Calu3 (cell line): Measurements from ENCODE around the gene ADAMTSL4. TPM values are rescaled to one million over a fixed set of nuclear protein-coding genes. Genes with fewer than 3 reads are reported as not detected.

Experiments used
- Bru-seq: library from RNA; stranded (reverse); fragments of 400-500 nt; gene quantifications from one replicate; lab custom pipeline; 2021; lab: Mats Ljungman, UMichigan
- BruChase-seq, 2 experiments: library from RNA; stranded (reverse); fragments of 400-500 nt; gene quantifications; one replicate each; lab custom pipeline; 2021; lab: Mats Ljungman, UMichigan
- BruUV-seq: library from RNA; stranded (reverse); fragments of 400-500 nt; replicated peaks from 2 replicates; lab custom pipeline; 2021; lab: Mats Ljungman, UMichigan
- CTCF ChIA-PET: fragments of 300-600 bp; sonication (Branson Sonifier 250); formaldehyde crosslinking; loops from one replicate; lab custom pipeline; 2022; ENCODE audit warnings: antibody characterized with exemption; lab: Charles Lee
- DNase-seq: peaks from one replicate; pipeline ENCODE4 v3.0.0; 2022
- H3K27ac Mint-ChIP-seq: one replicate; pipeline ENCODE4 v1.8.0; 2022; ENCODE audit warnings: mixed read lengths; ENCODE audit not compliant: unreplicated experiment
- H3K27me3 Mint-ChIP-seq: one replicate; pipeline ENCODE4 v1.8.0; 2022; ENCODE audit warnings: mixed read lengths; ENCODE audit not compliant: unreplicated experiment
- H3K36me3 Mint-ChIP-seq: one replicate; pipeline ENCODE4 v1.8.0; 2022; ENCODE audit warnings: mild to moderate bottlenecking, moderate library complexity, mixed read lengths; ENCODE audit not compliant: insufficient read depth, unreplicated experiment
- H3K4me1 Mint-ChIP-seq: one replicate; pipeline ENCODE4 v1.8.0; 2022; ENCODE audit warnings: mild to moderate bottlenecking, low read depth, mixed read lengths; ENCODE audit not compliant: unreplicated experiment
- H3K4me3 Mint-ChIP-seq: one replicate; pipeline ENCODE4 v1.8.0; 2022; ENCODE audit warnings: mild to moderate bottlenecking, low read depth, moderate library complexity, mixed read lengths; ENCODE audit not compliant: unreplicated experiment
- H3K9me3 Mint-ChIP-seq: one replicate; pipeline ENCODE4 v1.8.0; 2022; ENCODE audit warnings: low read depth, mixed read lengths; ENCODE audit not compliant: unreplicated experiment
- intact Hi-C: fragments of 100-400 bp; cut with micrococcal nuclease; formaldehyde crosslinking; loops from one replicate; pipeline ENCODE4 v1.10.0; 2022; ENCODE audit not compliant: unreplicated experiment
- long read RNA-seq: library from polyadenylated mRNA; stranded (forward); transcript quantifications from one replicate; pipeline ENCODE4 v2.0.0, GENCODE V29; 2022
- total RNA-seq: library from RNA; stranded (reverse); gene quantifications from 2 replicates; pipeline ENCODE4 v1.2.3, GENCODE V29; 2022
- TF ChIP-seq, protein P1 (sequence below): fragments of 200-600 bp; IDR thresholded peaks from one replicate; pipeline ENCODE4 v1.8.0; 2022; ENCODE audit warnings: antibody characterized with exemption; ENCODE audit not compliant: unreplicated experiment

Gene ADAMTSL4
- total RNA-seq (1.9 and 2.7 TPM in 2 replicates), Bru-seq, nascent RNA (percentile 14 among the genes with signal in this experiment), BruChase-seq, experiment 1, labeled RNA remaining after a 6-hour chase (percentile 23 among the genes with signal in this experiment), BruChase-seq, experiment 2, labeled RNA remaining after a 2-hour chase (percentile 26 among the genes with signal in this experiment)
- long read RNA-seq: 0 reads

DNA sequence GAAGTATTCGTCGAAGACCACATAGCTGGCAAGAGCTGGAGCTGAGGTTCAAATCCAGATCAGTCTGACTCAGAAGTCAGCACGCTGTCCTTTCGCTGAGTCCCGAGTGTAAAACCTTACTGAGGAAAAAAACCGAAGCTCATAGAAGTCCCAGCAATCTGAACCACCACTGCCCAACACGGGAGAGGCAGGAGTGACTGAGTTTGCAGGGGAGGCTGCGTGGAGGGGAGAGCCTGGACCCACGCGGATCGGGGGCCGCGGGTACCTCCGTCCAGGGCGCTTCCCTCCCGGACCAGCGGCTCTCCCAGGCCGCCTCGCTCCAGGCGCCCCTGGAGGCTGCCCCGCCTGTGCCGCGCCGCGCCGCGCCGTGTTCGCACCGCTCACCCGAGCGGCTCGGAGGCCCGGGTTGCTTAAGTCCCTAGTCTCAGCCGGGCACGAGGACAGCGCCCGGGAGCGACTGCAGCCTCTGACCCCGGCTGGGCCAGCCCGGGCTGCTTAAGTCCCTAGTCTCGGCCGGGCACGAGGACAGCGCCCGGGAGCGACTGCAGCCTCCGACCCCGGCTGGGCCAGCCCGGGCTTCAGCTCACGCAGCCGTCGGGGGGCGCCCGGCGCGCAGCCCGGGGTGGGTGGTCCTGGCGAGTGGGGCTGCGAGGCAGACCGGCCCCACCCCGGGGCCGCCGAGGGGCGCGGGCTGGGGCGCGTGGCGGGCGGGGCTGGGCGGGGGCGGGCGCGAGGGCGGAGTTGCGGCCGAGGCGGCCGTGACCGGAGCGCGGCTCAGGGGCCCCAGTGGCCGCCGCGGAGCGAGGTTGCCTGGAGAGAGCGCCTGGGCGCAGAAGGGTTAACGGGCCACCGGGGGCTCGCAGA is at the start of gene ADAMTSL4:
TSS of gene ADAMTSL4 (plus strand) at position 777 of the 864 bp plus-strand sequence. CDS start 2,881 bp downstream, outside the sequence.
- Mint-ChIP-seq H3K4me3 (peak within 1 kb of the TSS; percentile 75), H3K27me3 (peaks cover 14% of the 10 kb centered on the region), H3K4me1 (peaks cover 22% of the 10 kb centered on the region), H3K9me3 (no peaks in the 10 kb centered on the region), H3K36me3 (peaks cover 72% of the 10 kb centered on the region), H3K27ac (peak within 1 kb of the TSS; percentile 73)
- TF ChIP-seq, protein P1, sequence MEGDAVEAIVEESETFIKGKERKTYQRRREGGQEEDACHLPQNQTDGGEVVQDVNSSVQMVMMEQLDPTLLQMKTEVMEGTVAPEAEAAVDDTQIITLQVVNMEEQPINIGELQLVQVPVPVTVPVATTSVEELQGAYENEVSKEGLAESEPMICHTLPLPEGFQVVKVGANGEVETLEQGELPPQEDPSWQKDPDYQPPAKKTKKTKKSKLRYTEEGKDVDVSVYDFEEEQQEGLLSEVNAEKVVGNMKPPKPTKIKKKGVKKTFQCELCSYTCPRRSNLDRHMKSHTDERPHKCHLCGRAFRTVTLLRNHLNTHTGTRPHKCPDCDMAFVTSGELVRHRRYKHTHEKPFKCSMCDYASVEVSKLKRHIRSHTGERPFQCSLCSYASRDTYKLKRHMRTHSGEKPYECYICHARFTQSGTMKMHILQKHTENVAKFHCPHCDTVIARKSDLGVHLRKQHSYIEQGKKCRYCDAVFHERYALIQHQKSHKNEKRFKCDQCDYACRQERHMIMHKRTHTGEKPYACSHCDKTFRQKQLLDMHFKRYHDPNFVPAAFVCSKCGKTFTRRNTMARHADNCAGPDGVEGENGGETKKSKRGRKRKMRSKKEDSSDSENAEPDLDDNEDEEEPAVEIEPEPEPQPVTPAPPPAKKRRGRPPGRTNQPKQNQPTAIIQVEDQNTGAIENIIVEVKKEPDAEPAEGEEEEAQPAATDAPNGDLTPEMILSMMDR: no peak
- DNase-seq: peak; percentile 69
- no TSS peak for BruUV-seq
- intact Hi-C loops: loop anchor here (5.0 kb wide), 2 partner anchors 62 to 87 kb away; partner anchors contain the start of gene TARS2
- CTCF ChIA-PET: interaction anchor here (0.5 to 1.4 kb wide), 6 partner anchors 16 to 466 kb away, joined by 3 to 8 read pairs (median 4); no protein-coding TSS in a partner anchor

DNA sequence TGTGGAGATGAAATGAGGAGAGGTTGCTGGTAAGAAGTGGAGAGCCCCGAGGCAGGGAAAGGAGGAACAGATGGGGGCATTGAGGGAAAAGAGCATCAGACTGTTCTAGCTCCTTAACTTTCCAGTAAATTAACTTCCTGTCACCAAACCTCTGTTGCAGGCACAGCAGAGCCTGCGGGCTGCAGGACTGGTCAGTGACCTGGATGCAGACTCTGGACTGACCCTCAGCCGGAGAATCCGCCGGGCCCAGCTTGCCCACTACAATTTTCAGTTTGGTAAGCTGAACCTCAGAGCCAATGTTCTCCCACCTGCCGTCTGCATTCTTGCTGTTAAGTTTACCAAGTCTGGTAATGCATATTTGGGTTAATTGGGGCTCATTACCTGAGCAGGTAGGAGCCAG is 43.8 kb upstream of the ADAMTSL4 start:
- H3K4me1 Mint-ChIP-seq: peaks cover 7% of the 10 kb centered on the region
- DNase-seq: no peak
- CTCF ChIA-PET: no interaction called here
- no peak overlapping the region for H3K27ac Mint-ChIP-seq
- no TSS peak for BruUV-seq
- intact Hi-C loops: no loop called here
- H3K27me3 Mint-ChIP-seq: no peaks in the 10 kb centered on the region
- H3K4me3 Mint-ChIP-seq: no peak overlapping the region
- H3K36me3 Mint-ChIP-seq: peaks cover 29% of the 10 kb centered on the region
- TF ChIP-seq, protein P1: no peak
- no peaks in the 10 kb centered on the region for H3K9me3 Mint-ChIP-seq

DNA sequence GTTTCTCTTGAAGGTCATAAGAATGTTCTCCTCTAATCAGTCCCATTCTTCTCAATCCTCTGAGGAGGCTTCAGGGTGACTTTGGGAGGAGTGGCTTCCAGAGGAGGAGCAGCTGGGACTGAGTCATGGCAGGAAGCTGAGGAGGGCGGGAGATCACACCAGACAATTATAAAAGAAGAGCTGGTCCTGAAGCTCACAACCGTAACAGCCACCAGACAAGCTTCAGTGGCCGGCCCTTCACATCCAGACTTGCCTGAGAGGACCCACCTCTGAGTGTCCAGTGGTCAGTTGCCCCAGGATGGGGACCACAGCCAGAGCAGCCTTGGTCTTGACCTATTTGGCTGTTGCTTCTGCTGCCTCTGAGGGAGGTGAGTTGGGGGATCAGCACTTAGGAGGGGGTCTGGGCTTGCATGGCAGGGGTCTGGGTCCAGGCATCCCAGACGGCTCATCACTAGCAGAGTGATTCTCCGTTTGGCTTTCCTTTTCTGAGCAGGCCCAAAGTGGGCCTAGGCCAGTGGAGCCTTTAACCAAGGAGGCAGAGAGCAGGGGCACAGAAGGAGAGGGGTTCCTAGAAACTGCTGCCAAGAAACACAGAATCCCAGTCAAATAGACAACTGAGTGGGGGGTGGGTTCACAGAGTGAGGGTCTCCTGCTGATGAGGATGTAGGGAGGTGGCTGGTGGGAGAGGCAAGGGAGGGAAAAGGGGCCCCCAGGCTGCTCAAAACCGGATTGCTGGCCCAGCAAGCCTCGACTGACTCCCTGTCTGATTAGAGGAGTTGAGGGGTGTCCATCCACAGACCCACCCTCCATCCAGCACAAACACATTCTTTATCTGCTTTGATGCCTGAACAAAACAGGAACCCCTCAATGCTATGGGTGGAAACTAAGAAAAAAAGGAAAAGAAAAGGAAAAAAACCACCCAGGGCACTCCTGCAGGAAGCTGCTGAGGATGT is 41.0 kb upstream of the ADAMTSL4 start, which contains the start of gene ECM1:
TSS of gene ECM1 (plus strand) at position 198 of the 953 bp plus-strand sequence. CDS start at position 299, 101 bp downstream.
- Mint-ChIP-seq H3K36me3 (peaks cover 18% of the 10 kb centered on the region), H3K4me3 (no peak within 1 kb of the TSS), H3K4me1 (peaks cover 7% of the 10 kb centered on the region), H3K9me3 (no peaks in the 10 kb centered on the region), H3K27ac (no peak within 1 kb of the TSS), H3K27me3 (no peaks in the 10 kb centered on the region)
- CTCF ChIA-PET: interaction anchor here (1.7 kb wide), 1 partner anchor 24 kb away, joined by 6 read pairs; no protein-coding TSS in a partner anchor
- TF ChIP-seq, protein P1: no peak
- intact Hi-C loops: no loop called here
- BruUV-seq: no TSS peak
- DNase-seq: peak; percentile 30

DNA sequence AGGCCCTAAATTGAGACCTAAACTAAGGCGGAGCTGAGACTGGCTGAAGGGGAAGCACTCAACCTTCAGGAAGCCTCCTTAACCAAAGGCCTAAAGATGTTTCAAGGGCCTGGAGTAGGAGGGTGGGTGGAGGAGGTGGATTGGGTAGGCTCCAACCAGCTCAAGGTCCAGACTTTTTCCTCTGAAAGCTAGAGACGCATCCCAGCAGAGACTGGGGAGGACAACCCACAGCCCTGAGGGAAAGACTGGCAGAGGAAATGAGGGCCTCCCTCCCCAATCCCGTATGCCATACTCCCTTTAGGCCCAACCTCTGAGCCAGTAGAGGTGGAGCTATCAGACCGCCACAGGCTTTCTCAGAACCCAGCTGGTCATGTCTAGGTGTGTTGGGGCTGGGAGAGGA is 40.2 kb upstream of the ADAMTSL4 start:
- peaks cover 7% of the 10 kb centered on the region for H3K4me1 Mint-ChIP-seq
- no peaks in the 10 kb centered on the region for H3K9me3 Mint-ChIP-seq
- no peak for DNase-seq
- CTCF ChIA-PET: interaction anchor here (0.6 kb wide), 1 partner anchor 62 kb away, joined by 6 read pairs; no protein-coding TSS in a partner anchor
- H3K4me3 Mint-ChIP-seq: no peak overlapping the region
- intact Hi-C loops: no loop called here
- TF ChIP-seq, protein P1: no peak
- H3K27me3 Mint-ChIP-seq: no peaks in the 10 kb centered on the region
- H3K36me3 Mint-ChIP-seq: peaks cover 14% of the 10 kb centered on the region
- no TSS peak for BruUV-seq
- no peak overlapping the region for H3K27ac Mint-ChIP-seq
